ENCODE results near the gene FAR1. TPM values are rescaled to one million over a fixed set of nuclear protein-coding genes. Genes with fewer than 3 reads are reported as not detected.

The FAR1 gene
- total RNA-seq, 4 donors from 2014 or later, result 51.3 to 142 (median 89.5) TPM

DNA sequence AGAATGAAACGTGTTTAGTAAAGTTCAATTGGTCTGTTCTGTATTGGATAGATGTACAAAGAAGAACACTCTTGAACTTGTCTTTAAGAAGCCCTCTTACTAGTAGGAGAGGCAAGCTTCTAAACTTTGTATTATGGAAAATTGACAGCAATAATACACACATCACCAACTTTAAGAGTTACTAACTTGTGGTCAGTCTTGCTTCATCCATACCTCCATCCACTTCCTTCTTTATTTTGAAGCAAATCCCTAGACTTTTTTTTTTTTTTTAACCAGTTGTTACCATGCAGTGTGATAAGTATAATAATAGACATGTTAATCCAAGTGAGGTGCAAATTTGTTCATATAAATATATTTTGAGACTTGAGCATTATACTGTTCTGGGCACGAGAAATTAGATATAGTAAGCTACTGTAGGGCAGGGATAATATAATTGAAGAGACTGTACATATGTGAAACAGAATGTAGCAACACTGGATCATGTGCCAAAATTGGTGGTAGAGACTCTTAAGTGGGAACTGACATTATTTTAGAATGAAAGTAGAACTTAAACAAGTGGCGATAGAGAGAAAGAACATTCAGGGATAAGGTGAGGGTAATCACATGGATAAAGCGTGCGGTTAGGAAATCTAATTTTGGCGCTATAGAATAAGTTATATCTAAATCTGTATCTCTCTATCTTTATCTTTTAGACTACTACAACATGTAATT, 6.5 kb downstream of the FAR1 start:
- in situ Hi-C loops (cut with MboI; ENCODE audit: low pct_ligation_motif_present in 1 of 4, low pct_unique_long_range_greater_than_20kb in 1 of 4, low sequenced_read_pairs in 3 of 4) (no loop called here), intact Hi-C loops (cut with DNase I; ENCODE audit: low total_unique reads) (no loop called here)
- no peaks in the 10 kb centered on the region for H3K9me3 ChIP-seq
- H3K4me3 ChIP-seq, result no peak overlapping the region
- WGBS, 2 donors (ENCODE audit: low coverage in 1 of 2), result 85 to 95% methylated on average over 2 to 6 of the region's 6 CpGs
- peaks cover 8 to 53% (median 23%) of the 10 kb centered on the region in 4 donors for H3K4me1 ChIP-seq
- no peaks in the 10 kb centered on the region for H3K36me3 ChIP-seq
- peak overlapping the region in 1 of 4 donors; percentile 27 for H3K27ac ChIP-seq
- no peaks in the 10 kb centered on the region for H3K27me3 ChIP-seq
- DNase-seq, result no peak
- TF ChIP-seq EP300 (IDR thresholded peaks at IDR 0.05; ENCODE audit: low read depth), result no peak
- TF ChIP-seq POLR2A (IDR thresholded peaks at IDR 0.05), result no peak
- TF ChIP-seq, protein P1, sequence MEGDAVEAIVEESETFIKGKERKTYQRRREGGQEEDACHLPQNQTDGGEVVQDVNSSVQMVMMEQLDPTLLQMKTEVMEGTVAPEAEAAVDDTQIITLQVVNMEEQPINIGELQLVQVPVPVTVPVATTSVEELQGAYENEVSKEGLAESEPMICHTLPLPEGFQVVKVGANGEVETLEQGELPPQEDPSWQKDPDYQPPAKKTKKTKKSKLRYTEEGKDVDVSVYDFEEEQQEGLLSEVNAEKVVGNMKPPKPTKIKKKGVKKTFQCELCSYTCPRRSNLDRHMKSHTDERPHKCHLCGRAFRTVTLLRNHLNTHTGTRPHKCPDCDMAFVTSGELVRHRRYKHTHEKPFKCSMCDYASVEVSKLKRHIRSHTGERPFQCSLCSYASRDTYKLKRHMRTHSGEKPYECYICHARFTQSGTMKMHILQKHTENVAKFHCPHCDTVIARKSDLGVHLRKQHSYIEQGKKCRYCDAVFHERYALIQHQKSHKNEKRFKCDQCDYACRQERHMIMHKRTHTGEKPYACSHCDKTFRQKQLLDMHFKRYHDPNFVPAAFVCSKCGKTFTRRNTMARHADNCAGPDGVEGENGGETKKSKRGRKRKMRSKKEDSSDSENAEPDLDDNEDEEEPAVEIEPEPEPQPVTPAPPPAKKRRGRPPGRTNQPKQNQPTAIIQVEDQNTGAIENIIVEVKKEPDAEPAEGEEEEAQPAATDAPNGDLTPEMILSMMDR (IDR thresholded peaks at IDR 0.05), result no peak
- TF ChIP-seq POLR2AphosphoS5 (IDR thresholded peaks at IDR 0.05), result no peak

DNA sequence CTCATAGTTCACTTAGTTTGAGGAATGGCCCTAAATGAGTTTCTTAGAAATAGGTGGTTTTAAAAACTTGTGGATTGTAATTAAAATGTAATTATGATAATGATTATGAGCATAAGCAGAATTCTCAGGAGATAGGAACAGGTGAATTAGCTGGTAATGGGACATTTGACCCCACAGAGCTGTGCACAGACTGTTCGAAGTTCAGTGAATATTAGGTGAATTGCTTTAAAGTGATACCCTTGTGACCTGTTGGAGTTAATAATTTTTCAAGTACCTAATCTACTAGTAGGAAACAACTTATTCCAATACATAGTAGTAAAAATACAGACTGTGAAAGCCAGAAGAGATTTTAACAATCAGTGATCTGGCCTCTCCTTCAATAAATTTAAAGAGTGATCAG, 8.1 kb downstream of the FAR1 start:
- in situ Hi-C loops (cut with MboI; ENCODE audit: low pct_ligation_motif_present in 1 of 4, low pct_unique_long_range_greater_than_20kb in 1 of 4, low sequenced_read_pairs in 3 of 4) (no loop called here), intact Hi-C loops (cut with DNase I; ENCODE audit: low total_unique reads) (no loop called here)
- no peaks in the 10 kb centered on the region for H3K9me3 ChIP-seq
- TF ChIP-seq EP300 (IDR thresholded peaks at IDR 0.05; ENCODE audit: low read depth), result no peak
- no peak for TF ChIP-seq POLR2AphosphoS5 (IDR thresholded peaks at IDR 0.05)
- TF ChIP-seq POLR2A (IDR thresholded peaks at IDR 0.05), result no peak
- no peaks in the 10 kb centered on the region for H3K36me3 ChIP-seq
- no peak overlapping the region for H3K4me3 ChIP-seq
- no peak overlapping the region for H3K27ac ChIP-seq
- 67 to 90% methylated on average over 1 of the region's 1 CpG for WGBS, 2 donors (ENCODE audit: low coverage in 1 of 2)
- H3K4me1 ChIP-seq, result peaks cover 0 to 53% (median 23%) of the 10 kb centered on the region in 4 donors
- DNase-seq, result no peak
- H3K27me3 ChIP-seq, result no peaks in the 10 kb centered on the region

DNA sequence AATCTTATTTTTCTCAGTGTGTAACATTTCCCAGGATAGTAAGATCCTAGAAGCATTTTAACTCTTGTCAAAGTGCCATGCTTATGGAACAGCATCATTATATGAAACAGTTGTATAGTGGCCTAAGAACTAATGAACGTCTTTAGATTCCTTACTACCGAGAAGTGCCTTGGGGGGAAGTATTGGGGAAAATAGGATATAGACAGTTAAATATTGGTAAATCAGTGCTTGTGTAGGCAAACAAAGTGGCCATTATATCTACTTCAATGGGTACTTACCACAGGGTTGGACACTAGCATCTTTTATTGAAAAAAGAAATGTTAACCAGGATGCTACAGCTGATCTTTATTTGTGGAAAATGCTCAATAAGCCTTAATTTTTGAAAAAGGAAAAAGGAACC, 11.3 kb downstream of the FAR1 start:
- no peaks in the 10 kb centered on the region for H3K27me3 ChIP-seq
- no peak for DNase-seq
- H3K4me3 ChIP-seq, result no peak overlapping the region
- WGBS, 2 donors (ENCODE audit: low coverage in 1 of 2), result 85 to 90% methylated on average over 2 of the region's 2 CpGs
- TF ChIP-seq EP300 (IDR thresholded peaks at IDR 0.05; ENCODE audit: low read depth) (no peak), POLR2AphosphoS5 (IDR thresholded peaks at IDR 0.05) (no peak), POLR2A (IDR thresholded peaks at IDR 0.05) (no peak)
- TF ChIP-seq, protein P1 (IDR thresholded peaks at IDR 0.05), result no peak
- H3K27ac ChIP-seq, result peak overlapping the region in 1 of 4 donors; percentile 47
- no peaks in the 10 kb centered on the region for H3K36me3 ChIP-seq
- peaks cover 0 to 61% (median 32%) of the 10 kb centered on the region in 4 donors for H3K4me1 ChIP-seq
- no peaks in the 10 kb centered on the region for H3K9me3 ChIP-seq
- in situ Hi-C loops (cut with MboI; ENCODE audit: low pct_ligation_motif_present in 1 of 4, low pct_unique_long_range_greater_than_20kb in 1 of 4, low sequenced_read_pairs in 3 of 4), result no loop called here
- intact Hi-C loops (cut with DNase I; ENCODE audit: low total_unique reads), result no loop called here

DNA sequence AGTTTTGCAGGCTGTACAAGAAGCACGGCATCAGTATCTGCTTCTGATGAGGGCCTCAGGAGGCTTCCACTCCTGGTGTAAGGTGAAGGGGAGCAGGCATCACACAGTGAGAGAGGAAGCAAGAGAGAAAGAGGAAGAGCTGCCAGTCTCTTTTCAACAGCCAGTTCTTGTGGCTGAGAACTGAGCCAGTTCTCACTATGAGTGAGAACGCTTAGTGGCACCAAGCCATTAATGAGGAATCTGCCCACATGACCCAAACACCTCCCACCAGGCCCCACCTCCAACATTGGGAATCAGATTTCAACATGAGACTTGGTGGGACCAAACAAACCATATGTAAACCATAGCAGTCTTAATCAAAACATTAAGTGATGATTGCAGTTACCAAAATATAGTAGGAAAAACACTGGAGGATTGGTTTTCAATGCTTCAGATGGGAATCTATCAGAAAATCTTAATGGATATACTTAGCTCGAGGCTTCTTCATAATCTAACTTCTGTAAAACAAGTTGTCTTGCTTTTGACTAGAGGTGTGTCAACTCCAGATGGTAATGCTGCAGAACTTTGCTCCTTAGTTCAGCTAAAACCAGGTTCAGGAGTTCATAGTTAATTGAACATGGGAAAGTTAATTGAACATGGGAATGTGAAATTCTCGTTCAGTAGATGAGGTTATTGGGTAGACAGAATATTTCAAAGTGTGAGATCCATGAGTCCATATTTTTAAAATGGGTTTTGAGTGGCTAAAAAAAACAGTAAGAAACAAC, 12.2 kb downstream of the FAR1 start:
- no peak for DNase-seq

More for the DNA sequence above, 12.2 kb downstream of the FAR1 start:
- Histone ChIP-seq H3K9me3 (no peaks in the 10 kb centered on the region), H3K27ac (peak overlapping the region; percentile 38 to 50 (median 47)), H3K4me1 (peaks cover 0 to 61% (median 32%) of the 10 kb centered on the region in 4 donors), H3K27me3 (no peaks in the 10 kb centered on the region), H3K4me3 (no peak overlapping the region), H3K36me3 (no peaks in the 10 kb centered on the region)
- in situ Hi-C loops (cut with MboI; ENCODE audit: low pct_ligation_motif_present in 1 of 4, low pct_unique_long_range_greater_than_20kb in 1 of 4, low sequenced_read_pairs in 3 of 4), result no loop called here
- TF ChIP-seq EP300 (IDR thresholded peaks at IDR 0.05; ENCODE audit: low read depth) (no peak), POLR2AphosphoS5 (IDR thresholded peaks at IDR 0.05) (no peak), POLR2A (IDR thresholded peaks at IDR 0.05) (no peak)
- TF ChIP-seq, protein P1 (IDR thresholded peaks at IDR 0.05), result no peak
- intact Hi-C loops (cut with DNase I; ENCODE audit: low total_unique reads), result no loop called here
- WGBS, 2 donors (ENCODE audit: low coverage in 1 of 2), result 74 to 78% methylated on average over 4 of the region's 4 CpGs

All from transverse colon (tissue), 4 donors.